UCSD-AML1 (cell line): Measurements from ENCODE around the gene ADM2.

ENCODE experiments used
- DNase-seq: peaks from one replicate; lab custom pipeline; 2025; ENCODE audit not compliant: unreplicated experiment; lab: John Stamatoyannopoulos, UW

The ADM2 gene

GRCh38 chr22:50445071-50445879 lies 36.1 kb upstream of the ADM2 start:
- DNase-seq = no peak

- no peak for DNase-seq
Observed at GRCh38 chr22:50445880-50446707, 35.2 kb upstream of the ADM2 start.

- DNase-seq = no peak
Observed at GRCh38 chr22:50446708-50447575, 34.4 kb upstream of the ADM2 start.

- DNase-seq = no peak
Observed at GRCh38 chr22:50447576-50448551, 33.5 kb upstream of the ADM2 start.

- DNase-seq = no peak
Observed at GRCh38 chr22:50452649-50453048, 28.7 kb upstream of the ADM2 start.

- DNase-seq = no peak
Observed at GRCh38 chr22:50454556-50455075, 26.7 kb upstream of the ADM2 start.

- no peak for DNase-seq
Observed at GRCh38 chr22:50455201-50455600, 26.1 kb upstream of the ADM2 start.

- DNase-seq = no peak
Observed at GRCh38 chr22:50456026-50456425, 25.3 kb upstream of the ADM2 start.

GRCh38 chr22:50456466-50457234 lies 24.7 kb upstream of the ADM2 start:
- no peak for DNase-seq

GRCh38 chr22:50459016-50459415 lies 22.3 kb upstream of the ADM2 start:
- DNase-seq = no peak

GRCh38 chr22:50459496-50460140 lies 21.7 kb upstream of the ADM2 start:
- DNase-seq = no peak

- no peak for DNase-seq
Observed at GRCh38 chr22:50460938-50461337, 20.4 kb upstream of the ADM2 start.

GRCh38 chr22:50461536-50461935 lies 19.8 kb upstream of the ADM2 start:
- no peak for DNase-seq

- DNase-seq = no peak
Observed at GRCh38 chr22:50461979-50462540, 19.3 kb upstream of the ADM2 start.

GRCh38 chr22:50463188-50463900 lies 18.0 kb upstream of the ADM2 start:
- no peak for DNase-seq

- DNase-seq = no peak
Observed at GRCh38 chr22:50464451-50464850, 16.9 kb upstream of the ADM2 start.

- no peak for DNase-seq
Observed at GRCh38 chr22:50465066-50465930, 16.0 kb upstream of the ADM2 start.
